Caco-2 (cell line): ENCODE data around the gene LYST. TPM values are rescaled to one million over a fixed set of nuclear protein-coding genes. Genes with fewer than 3 reads are reported as not detected.

Experiments used
- BruUV-seq: library from RNA; stranded (reverse); fragments of 400-500 nt; replicated peaks from 2 replicates; lab custom pipeline; 2021; lab: Mats Ljungman, UMichigan
- CTCF ChIA-PET: fragments of 300-600 bp; sonication (Branson Sonifier 250); formaldehyde crosslinking; loops from one replicate; lab custom pipeline; 2022; ENCODE audit warnings: antibody characterized with exemption; lab: Charles Lee
- POLR2A ChIA-PET: fragments of 300-600 bp; sonication (Branson Sonifier 250); formaldehyde crosslinking; loops from one replicate; lab custom pipeline; 2022; ENCODE audit warnings: antibody characterized with exemption; lab: Charles Lee
- DNase-seq, 2 experiments: peaks; one replicate each; pipeline versions ENCODE4 v3.0.0 to v3.0.0-alpha.2; 2020 to 2022
- H3K27me3 ChIP-seq: replicated peaks from 2 replicates; pipeline ENCODE4 v1.6.0; 2011; ENCODE audit warnings: low read length; ENCODE audit not compliant: control insufficient read depth, insufficient read depth
- H3K36me3 ChIP-seq: 2 replicates; pipeline ENCODE4 v1.5.1; 2011; ENCODE audit warnings: low read length; ENCODE audit not compliant: control insufficient read depth, insufficient read depth
- H3K4me1 ChIP-seq: fragments of 250-450 bp; sonication (Bioruptor Pico); 2 replicates; pipeline ENCODE4 v1.5.1; 2020; ENCODE audit warnings: mild to moderate bottlenecking
- H3K4me3 ChIP-seq: 2 replicates; pipeline ENCODE4 v1.5.1; 2011; ENCODE audit warnings: low read depth, mild to moderate bottlenecking, control low read depth, low read length
- H3K9me3 ChIP-seq: fragments of 250-450 bp; sonication (Bioruptor Pico); 2 replicates; pipeline ENCODE4 v1.5.1; 2020; ENCODE audit warnings: mild to moderate bottlenecking, moderate library complexity
- H3K27ac Mint-ChIP-seq: one replicate; pipeline ENCODE4 v1.8.0; 2022; ENCODE audit warnings: mixed read lengths; ENCODE audit not compliant: unreplicated experiment
- H3K27me3 Mint-ChIP-seq: one replicate; pipeline ENCODE4 v1.8.0; 2022; ENCODE audit warnings: mixed read lengths; ENCODE audit not compliant: insufficient read depth, unreplicated experiment
- H3K36me3 Mint-ChIP-seq: one replicate; pipeline ENCODE4 v1.8.0; 2022; ENCODE audit warnings: mild to moderate bottlenecking, mixed read lengths; ENCODE audit not compliant: insufficient read depth, unreplicated experiment
- H3K4me1 Mint-ChIP-seq: one replicate; pipeline ENCODE4 v1.8.0; 2022; ENCODE audit warnings: low read depth, mixed read lengths; ENCODE audit not compliant: unreplicated experiment
- H3K4me3 Mint-ChIP-seq: one replicate; pipeline ENCODE4 v1.8.0; 2022; ENCODE audit warnings: mild to moderate bottlenecking, moderate library complexity, mixed read lengths; ENCODE audit not compliant: unreplicated experiment
- H3K9me3 Mint-ChIP-seq: one replicate; pipeline ENCODE4 v1.8.0; 2022; ENCODE audit warnings: mixed read lengths; ENCODE audit not compliant: unreplicated experiment
- intact Hi-C: fragments of 100-400 bp; cut with micrococcal nuclease; formaldehyde crosslinking; loops from one replicate; pipeline ENCODE4 v1.10.0; 2022; ENCODE audit not compliant: unreplicated experiment
- total RNA-seq: library from RNA; stranded (reverse); gene quantifications from 2 replicates; pipeline ENCODE4 v1.2.3, GENCODE V29; 2022
- TF ChIP-seq, protein P1 (sequence below), 2 experiments: fragments of 200-600 bp in 1 of 2; IDR thresholded peaks; 1 replicate in 1 of 2; 2 replicates in 1 of 2; pipeline versions ENCODE4 v1.5.1 to v1.8.0; 2011 to 2022; ENCODE audit warnings: antibody characterized with exemption in 1 of 2, control low read depth in 1 of 2, inconsistent platforms in 1 of 2, low read depth in 1 of 2, low read length in 1 of 2, mild to moderate bottlenecking in 1 of 2, moderate library complexity in 1 of 2; ENCODE audit not compliant: insufficient read depth in 1 of 2, severe bottlenecking in 1 of 2, unreplicated experiment in 1 of 2

LYST gene
- total RNA-seq, 1 experiment from 2014 or later = 5.6 TPM

DNA sequence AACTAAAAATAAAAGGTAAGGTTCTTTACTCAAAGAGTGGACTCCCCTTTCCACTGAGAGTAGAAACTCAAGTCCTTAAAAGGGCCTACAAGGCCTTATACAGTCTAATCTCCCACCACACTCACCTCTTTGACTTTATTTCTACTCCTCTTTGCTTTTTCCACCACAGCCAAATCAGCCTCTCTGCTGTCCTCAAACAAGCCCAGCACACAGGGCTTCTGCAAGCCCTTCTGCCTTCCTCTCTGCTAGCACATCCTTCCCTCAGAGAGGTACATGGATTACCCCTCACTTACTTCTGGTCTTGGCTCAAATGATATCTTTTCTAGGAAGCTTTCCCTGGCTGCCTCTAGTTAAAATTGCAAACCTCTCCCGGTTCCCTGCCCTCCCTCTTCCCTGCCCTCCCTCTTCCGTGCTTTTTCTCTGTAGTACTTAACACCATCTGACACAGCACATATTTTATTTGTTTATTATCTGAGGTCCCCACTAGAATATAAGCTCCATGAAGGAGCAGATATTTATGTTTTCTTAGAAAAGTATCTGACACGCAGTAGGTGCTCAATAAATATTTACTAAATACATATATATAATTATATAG is 1.7 kb downstream of the LYST start:
- Mint-ChIP-seq H3K27me3 (peaks cover 2% of the 10 kb centered on the region), H3K27ac (no peak overlapping the region), H3K4me3 (peak overlapping the region; percentile 98), H3K9me3 (no peaks in the 10 kb centered on the region), H3K36me3 (peaks cover 8% of the 10 kb centered on the region), H3K4me1 (peaks cover 6% of the 10 kb centered on the region)
- Histone ChIP-seq H3K27me3 (no peaks in the 10 kb centered on the region), H3K4me1 (peaks cover 4% of the 10 kb centered on the region; the same call in 1 of the 2 replicates), H3K9me3 (no peaks in the 10 kb centered on the region), H3K36me3 (no peaks in the 10 kb centered on the region), H3K4me3 (no peak overlapping the region)
- intact Hi-C loops = loop anchor here (10.0 kb wide), 1 partner anchor 360 kb away; the partner anchor contains the start of gene B3GALNT2
- TF ChIP-seq, protein P1, sequence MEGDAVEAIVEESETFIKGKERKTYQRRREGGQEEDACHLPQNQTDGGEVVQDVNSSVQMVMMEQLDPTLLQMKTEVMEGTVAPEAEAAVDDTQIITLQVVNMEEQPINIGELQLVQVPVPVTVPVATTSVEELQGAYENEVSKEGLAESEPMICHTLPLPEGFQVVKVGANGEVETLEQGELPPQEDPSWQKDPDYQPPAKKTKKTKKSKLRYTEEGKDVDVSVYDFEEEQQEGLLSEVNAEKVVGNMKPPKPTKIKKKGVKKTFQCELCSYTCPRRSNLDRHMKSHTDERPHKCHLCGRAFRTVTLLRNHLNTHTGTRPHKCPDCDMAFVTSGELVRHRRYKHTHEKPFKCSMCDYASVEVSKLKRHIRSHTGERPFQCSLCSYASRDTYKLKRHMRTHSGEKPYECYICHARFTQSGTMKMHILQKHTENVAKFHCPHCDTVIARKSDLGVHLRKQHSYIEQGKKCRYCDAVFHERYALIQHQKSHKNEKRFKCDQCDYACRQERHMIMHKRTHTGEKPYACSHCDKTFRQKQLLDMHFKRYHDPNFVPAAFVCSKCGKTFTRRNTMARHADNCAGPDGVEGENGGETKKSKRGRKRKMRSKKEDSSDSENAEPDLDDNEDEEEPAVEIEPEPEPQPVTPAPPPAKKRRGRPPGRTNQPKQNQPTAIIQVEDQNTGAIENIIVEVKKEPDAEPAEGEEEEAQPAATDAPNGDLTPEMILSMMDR (IDR thresholded peaks at IDR 0.05; ENCODE audit: insufficient read depth in 1 of 2, low read depth in 1 of 2, low read length in 1 of 2, severe bottlenecking in 1 of 2, unreplicated experiment in 1 of 2) = no peak
- ChIA-PET CTCF (interaction anchor here (0.7 to 2.2 kb wide), 6 partner anchors 21 to 203 kb away, joined by 3 to 37 read pairs (median 4); no protein-coding TSS in a partner anchor), POLR2A (no interaction called here)
- DNase-seq = no peak
- BruUV-seq = no TSS peak

DNA sequence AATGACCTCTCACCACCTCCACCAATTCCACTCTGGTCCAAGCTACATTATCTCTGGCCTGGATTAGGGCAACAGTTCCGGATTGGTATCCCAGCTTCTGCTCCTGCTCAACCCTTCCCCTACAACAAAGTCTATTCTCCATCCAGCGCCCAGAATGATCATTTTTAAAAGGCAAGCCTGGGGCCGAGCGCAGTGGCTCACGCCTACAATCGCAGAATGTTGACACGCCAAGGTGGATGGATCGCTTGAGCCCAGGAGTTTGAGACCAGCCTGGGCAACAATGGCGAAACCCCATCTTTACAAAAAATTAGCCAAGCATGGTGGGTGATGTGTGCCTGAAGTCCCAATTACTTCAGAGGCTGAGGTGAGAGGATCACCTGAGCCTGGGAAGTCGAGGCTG is 2.2 kb downstream of the LYST start:
- intact Hi-C loops = loop anchor here (10.0 kb wide), 1 partner anchor 360 kb away; the partner anchor contains the start of gene B3GALNT2
- Mint-ChIP-seq H3K4me3 (no peak overlapping the region), H3K9me3 (no peaks in the 10 kb centered on the region), H3K27me3 (no peaks in the 10 kb centered on the region), H3K27ac (no peak overlapping the region), H3K36me3 (peaks cover 8% of the 10 kb centered on the region), H3K4me1 (peaks cover 6% of the 10 kb centered on the region)
- DNase-seq = no peak
- H3K9me3 ChIP-seq = no peaks in the 10 kb centered on the region
- H3K36me3 ChIP-seq = no peaks in the 10 kb centered on the region
- H3K27me3 ChIP-seq = no peaks in the 10 kb centered on the region
- POLR2A ChIA-PET = no interaction called here
- H3K4me3 ChIP-seq = no peak overlapping the region
- TF ChIP-seq, protein P1 (IDR thresholded peaks at IDR 0.05; ENCODE audit: insufficient read depth in 1 of 2, low read depth in 1 of 2, low read length in 1 of 2, severe bottlenecking in 1 of 2, unreplicated experiment in 1 of 2) = no peak
- CTCF ChIA-PET = interaction anchor here (0.9 kb wide), 1 partner anchor 21 kb away, joined by 3 read pairs; no protein-coding TSS in a partner anchor
- BruUV-seq = no TSS peak
- H3K4me1 ChIP-seq = peaks cover 4% of the 10 kb centered on the region; the same call in 1 of the 2 replicates

DNA sequence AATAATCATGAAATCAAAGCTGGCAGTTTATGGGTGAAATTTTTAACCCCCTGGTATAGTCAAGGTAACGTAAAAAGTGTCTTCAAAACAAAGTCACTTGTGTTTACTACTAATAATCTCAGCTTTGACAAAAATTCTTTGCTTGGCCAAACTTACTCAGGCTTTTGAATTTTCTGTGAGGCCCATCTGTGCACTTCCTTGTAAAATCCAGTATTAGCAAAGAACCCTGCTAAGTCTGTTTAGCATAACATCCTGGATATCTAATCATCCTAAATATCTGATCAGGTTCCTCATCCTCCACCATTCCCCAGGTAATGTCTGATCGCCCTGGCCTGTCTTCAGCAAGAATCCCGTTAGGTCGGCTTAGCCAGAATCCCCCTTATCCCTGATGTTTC is 3.0 kb downstream of the LYST start:
- no TSS peak for BruUV-seq
- POLR2A ChIA-PET = no interaction called here

More for the DNA sequence above, 3.0 kb downstream of the LYST start:
- Mint-ChIP-seq H3K4me1 (peaks cover 6% of the 10 kb centered on the region), H3K9me3 (no peaks in the 10 kb centered on the region), H3K36me3 (peaks cover 8% of the 10 kb centered on the region), H3K27ac (no peak overlapping the region), H3K27me3 (no peaks in the 10 kb centered on the region), H3K4me3 (no peak overlapping the region)
- Histone ChIP-seq H3K27me3 (no peaks in the 10 kb centered on the region), H3K4me1 (peaks cover 4% of the 10 kb centered on the region; the same call in 1 of the 2 replicates), H3K4me3 (no peak overlapping the region), H3K9me3 (no peaks in the 10 kb centered on the region), H3K36me3 (no peaks in the 10 kb centered on the region)
- DNase-seq = no peak
- CTCF ChIA-PET = no interaction called here
- TF ChIP-seq, protein P1 (IDR thresholded peaks at IDR 0.05; ENCODE audit: insufficient read depth in 1 of 2, low read depth in 1 of 2, low read length in 1 of 2, severe bottlenecking in 1 of 2, unreplicated experiment in 1 of 2) = no peak
- intact Hi-C loops = loop anchor here (10.0 kb wide), 1 partner anchor 359 kb away; the partner anchor contains the start of gene B3GALNT2
